Right forelimb (tissue), 1 donor: ENCODE measurements around the gene SPOCK1.
"Not testable (repeated sequence)": the region's sequence is repeated elsewhere in the genome, so short reads cannot be mapped to it uniquely, and the experiment has no call there.

Source experiments
- DNase-seq: peaks from one replicate; pipeline ENCODE4 v3.0.0-alpha.2; 2018

The SPOCK1 gene

DNA sequence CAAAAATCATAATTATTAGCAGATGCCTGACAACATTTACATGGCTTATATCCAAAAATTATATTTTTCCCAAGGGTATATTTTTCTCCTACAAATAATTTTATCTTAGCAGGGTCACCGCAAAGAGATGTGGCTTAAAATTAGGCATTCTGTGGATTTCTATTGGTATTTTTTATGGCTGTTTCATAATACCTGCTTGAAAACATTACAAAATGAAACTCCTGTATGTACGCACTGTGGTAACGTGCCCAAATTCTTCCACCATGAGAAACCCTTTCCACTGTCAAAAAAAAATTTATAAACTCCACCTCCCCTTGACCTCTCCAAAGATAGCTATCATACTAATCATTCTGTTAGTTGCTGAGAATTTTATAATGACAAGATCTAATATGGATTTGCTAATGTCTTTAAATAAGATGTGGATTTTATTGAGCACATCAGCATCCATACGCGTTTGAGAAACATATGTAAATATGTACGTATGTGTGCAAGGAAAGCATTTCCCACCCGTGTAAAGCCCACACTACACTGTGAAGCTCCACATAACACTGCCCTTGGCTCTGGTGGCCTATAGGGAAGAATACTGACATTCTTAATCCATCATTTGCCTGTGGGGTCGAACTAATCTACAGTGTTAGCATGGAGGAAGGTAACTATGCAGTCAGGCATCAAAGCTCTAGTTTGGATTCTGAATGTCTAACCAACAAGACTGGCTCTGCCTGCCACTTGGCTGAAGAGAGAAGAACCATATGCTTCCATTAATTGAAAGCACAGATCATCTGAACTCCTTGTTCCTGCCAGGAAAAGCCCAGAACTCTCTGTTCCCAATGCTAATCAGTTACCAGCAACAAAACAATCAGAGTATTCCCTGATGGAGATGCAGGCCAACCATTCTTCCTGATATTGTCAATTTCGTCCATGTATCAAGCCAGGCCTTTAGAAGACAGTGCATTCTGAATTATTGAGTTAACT is 244.7 kb downstream of the SPOCK1 start:
- no peak for DNase-seq

DNA sequence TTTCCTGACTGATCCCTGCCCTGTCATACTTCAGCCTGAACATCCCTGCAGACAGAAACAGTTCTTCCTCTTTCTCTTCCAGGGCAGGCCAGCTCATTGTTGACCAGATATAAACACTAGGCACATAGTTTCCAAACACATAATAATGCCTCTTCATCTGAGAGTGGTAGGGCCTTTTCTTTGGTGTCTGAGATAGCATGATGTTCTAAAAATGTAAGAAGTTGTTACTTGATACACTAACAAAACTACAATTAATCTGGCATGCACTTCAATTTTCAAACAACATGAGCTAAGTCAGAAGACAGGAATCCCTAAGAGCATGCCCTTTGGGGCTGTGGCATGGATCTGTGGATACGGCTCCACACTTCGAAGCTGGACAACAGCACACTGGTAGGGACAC is 246.6 kb downstream of the SPOCK1 start:
- DNase-seq: no peak

DNA sequence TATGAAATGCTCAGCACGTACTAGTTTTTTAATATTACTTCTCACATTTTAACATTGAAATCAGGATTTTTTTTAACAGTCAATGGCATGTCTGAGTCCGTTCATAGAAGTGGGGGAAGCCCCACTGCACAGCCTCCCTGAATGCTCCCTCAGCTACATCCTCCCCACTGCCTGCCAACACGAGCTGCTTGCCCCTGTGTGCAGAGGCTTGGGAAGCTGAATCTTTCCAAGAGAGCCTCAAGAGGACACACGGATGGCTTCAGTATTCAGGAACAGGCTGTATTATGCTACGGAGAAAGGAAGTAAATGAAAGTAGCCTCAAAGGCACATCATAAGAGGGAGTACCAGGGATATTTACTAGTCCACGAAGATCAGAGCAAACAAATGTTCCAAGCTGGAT is 248.7 kb downstream of the SPOCK1 start:
- DNase-seq: no peak

DNA sequence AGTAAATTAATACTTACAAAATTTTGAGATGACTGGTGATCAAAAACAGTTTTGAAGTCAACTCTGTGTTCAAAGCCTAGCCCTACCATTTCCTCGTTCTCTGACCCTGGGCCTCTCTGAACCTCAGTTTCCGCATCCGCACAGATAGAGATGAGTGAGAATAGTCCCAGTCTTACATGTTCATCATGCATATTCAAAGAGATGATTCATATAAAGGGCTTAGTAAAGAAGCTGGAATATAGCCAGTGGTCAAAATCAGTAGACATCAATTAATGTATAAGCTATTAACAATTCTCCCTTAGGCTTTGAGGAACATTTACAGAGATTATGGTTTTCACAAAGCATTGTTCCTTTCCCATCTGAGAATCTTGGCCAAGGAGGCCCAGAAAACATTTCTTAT is 250.6 kb downstream of the SPOCK1 start:
- no peak for DNase-seq

DNA sequence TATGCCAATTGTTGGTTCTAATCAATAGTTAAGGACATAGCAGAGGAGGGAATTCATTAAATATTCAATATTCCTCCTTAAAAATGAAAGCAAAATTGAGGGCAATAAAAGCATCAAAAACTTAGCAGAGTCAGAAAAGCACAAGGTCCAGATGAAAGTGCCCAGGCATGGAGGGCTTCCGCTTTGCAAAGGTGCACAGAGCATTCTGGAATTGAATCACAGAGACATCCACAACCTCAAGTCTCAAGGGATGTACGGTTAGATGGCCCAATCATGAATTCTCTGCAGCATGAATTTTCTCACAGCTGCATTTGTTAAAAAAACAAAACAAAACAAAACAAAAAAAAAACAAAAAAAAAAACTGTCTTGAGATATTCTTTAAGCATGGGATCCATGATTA is 253.7 kb downstream of the SPOCK1 start:
- DNase-seq: no peak

DNA sequence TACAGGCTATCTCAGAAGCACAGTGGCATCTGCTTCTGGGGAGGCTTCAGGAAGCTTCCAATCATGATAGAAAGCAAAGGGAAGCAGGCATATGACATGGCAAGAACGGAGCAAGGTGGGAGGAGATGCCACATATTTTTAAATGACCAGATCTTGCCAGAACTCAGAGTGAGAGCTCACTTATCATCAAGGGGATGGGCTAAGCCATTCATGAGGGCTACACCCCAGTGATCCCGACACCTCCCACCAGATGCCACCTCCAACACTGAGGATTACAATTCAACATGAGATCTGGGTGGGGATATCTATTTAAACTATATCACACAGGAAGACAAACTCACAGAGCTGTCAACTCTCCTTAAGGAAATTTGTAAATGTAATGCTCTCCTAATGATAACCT is 258.8 kb downstream of the SPOCK1 start:
- no peak for DNase-seq

DNA sequence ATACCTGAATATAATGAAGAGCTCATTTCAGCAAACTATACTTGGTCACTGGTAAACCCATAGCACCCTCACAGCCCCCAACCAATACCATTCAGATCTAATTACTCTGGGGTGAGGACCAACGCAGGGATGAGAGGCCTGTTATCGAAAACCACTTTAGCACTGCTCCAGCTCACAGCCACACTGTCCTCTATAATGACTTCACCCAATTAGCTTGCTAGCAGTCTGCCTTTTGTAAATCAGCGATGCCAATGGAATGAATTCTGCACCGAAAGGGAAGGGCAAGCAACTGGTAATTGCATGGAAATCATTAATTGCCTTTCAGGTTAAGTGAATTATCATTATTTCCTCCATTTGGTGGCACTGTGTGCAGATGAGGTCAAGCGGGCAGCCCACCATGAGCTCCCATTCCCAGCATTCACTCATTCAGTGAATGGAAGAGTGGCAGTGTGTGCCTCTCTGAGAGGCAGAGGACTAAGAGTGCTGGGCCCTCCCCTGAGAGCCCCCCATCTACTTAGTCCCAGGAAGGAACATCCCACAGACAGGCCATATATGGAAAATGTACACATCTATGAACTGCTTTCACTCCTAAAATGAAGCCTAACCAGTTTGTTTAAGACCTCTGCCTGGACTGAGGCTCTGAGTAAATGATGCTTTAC is 262.1 kb downstream of the SPOCK1 start:
- no peak for DNase-seq

DNA sequence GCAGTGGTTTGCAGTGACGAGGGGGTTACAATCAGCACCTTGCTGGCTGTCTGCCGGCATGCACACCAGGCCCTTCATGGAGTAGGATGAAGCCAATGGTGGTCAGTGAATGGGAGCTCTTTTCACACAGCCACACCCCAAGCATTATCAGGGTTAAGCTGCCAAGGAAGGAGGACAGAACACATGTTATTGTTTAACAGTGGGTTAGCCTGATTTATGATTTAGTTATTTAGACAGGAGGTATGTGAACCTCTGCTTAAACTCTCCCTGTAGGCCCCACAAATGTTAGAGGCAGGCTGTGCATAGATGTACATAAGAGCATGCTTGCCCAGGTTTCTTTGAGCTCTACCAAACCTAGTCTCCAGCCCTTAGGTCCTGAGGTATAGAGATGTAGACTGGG is 262.9 kb downstream of the SPOCK1 start:
- DNase-seq: no peak

DNA sequence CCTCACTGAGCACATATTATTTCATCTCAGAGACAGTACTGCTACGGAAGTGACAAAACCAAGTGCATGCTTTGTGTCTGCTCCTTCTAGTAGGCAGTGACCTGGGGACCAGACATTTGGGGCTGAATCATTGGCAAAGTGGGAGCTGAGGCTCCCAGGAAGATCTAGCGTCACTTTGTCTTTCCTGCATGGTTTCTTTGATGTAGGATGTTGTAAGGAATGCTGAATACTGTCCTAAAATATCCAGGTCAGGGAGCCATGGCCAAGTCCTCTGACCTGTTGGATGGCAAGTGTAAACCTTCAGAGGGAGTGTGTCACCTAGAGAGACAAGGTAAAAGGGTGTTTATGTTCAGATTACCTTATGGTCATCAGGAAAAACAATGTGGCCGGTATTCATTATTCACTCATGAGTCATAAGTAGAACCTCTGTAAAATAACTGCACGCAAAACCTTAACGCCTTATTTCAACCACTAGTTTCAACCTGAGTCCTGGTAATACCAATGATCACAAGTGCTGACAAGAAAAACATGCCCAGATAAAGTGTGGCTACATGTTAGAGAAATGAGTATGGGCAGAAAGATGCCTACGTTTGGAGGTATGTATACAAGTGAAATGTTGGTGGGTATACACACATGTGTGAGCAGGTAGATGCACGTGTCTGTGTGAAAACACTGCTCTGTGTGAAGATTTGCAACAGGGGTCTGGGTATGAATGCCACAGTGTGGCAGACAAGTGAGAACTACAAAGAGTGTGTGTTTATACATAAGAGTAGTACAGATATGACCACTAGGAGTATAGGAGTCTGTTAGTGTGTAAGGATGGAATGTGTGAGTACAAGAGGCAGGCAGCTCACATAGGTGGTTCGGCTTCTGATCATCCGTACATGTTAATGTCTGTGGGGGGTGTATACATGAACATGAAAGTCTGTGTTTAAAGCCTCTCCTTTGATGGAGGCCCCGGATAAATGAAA is 263.9 kb downstream of the SPOCK1 start:
- no peak for DNase-seq

DNA sequence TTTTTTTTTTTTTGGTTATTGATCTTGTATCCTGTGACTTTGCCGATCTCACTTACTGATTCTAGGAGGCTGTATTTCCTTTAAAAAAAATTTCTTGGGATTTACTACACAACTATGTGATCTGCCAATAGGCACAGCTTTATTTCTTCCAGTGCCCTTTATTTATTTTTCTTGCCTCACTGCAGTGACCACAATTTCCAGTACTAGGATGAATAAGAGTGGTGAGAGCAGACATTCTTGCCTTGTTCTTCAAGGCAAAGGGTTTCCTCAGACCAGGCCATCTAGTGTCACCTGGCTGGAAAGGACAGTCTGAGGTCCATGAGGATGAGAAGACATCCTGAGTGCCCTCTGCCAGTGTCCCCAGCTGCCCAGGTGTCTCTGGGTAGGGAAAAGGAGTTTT is 265.4 kb downstream of the SPOCK1 start:
- no peak for DNase-seq

DNA sequence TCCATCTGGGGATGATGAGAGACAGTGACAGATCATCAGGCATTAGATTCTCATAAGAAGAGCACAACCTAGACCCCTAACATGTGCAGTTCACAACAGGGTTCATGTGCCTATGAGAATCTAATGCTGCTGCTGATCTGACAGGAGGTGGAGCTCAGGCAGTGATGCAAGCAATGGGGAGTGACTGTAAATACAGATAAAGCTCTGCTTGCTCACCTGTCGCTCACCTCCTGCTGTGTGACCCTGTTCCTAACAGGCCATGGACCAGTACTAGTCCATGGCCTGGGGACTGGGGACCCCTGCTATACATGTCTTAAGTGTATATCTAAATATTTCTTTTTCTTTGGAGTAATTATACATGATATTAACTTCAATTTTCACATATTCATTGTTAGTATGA is 265.8 kb downstream of the SPOCK1 start:
- not testable (repeated sequence) for DNase-seq

DNA sequence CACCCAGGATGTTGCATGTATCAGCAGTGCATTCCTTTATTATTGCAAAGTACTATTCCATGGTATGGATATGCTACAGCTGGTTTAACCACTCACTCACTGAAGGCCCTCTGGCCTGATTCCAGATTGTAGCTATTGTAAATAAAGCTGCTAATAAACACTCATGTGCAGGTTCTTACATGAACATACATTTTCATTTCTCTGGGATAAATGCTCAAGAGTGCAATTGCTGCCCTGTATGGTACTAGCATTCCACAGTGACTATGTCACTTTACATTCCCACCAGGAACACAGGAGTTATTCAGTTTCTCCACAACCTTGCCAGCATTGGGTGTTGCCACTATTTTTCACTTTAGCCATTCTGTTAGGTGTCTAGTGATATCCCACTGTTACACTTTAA is 267.6 kb downstream of the SPOCK1 start:
- DNase-seq: no peak

DNA sequence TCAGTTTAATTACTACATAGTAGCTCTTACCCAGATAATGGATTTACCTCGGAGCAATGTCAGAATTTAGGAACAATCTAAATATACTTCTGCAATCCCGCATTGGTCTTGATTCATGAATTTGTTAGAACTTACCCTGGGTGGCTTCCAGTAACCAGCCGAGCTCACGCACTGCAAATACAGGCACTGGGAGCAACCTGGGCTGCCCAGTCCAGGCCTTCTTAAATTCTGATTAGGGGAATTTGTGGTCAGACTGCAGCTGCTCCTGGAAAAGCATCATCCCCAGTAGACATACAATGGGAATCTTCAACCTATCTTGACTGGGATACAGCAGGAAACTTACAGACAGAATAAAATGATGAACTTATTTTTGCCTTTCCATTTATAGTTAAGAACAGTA is 270.3 kb downstream of the SPOCK1 start:
- DNase-seq: no peak

DNA sequence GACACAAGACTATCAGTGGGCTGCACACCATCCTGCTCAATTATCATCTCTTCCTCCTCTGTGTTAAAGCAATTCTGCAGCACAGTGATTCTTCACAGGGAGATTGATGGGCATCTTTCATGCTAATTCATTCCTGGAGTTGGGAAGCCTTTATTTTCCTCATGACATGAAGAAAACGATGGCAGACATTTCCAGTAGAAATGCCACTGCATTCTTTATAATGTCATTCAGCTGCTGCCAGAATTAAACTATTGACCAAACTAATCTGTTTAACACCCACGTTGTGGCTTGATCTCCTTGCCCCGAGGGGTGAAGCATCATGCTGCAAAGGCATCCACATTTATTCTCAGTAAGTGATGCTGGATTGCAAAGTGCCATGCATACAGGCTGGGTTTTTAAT is 273.0 kb downstream of the SPOCK1 start:
- DNase-seq: no peak

DNA sequence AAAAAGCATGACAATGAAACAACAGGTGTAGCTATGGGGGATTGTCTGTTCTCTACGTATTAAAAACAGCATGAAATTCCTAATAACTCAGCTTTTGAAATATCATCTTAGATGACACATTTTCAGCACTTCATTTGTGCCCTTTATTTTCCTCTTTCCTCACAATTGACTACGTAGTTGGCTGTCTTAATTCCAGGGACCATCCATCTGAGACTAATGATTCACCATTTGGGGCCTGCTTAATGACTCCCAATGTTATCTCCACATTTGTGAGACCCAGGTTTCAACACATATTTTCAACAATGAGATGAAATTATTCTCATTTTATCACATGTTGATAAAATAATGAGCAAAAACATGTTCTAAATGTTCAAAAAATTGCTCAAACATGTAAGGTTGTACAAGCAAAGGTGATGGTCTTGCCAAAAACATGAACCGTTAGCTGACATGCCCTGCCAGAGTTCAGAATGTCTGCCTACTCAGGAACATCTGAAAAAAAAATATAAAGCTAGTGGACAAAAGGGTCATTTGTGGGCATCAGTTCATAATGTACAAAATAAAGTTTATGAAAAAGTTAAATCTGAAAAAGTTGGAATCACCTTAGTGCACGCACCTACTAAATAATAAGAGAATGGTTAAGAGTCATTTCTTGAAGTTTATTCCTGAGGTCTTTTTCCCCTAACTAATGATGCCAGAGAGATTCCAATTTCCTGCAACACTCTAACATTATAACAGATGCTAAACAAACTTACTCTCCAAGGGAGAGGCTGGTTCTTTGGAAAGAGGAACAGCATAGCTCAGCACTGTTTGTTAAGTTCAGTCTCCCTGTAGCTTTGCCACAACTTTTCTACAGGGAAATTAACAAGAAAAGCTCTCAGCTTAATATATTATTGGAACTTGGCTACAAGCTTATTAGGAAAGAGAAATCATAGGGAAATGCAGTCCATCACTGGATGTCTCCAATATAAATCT is 275.5 kb downstream of the SPOCK1 start:
- no peak for DNase-seq

DNA sequence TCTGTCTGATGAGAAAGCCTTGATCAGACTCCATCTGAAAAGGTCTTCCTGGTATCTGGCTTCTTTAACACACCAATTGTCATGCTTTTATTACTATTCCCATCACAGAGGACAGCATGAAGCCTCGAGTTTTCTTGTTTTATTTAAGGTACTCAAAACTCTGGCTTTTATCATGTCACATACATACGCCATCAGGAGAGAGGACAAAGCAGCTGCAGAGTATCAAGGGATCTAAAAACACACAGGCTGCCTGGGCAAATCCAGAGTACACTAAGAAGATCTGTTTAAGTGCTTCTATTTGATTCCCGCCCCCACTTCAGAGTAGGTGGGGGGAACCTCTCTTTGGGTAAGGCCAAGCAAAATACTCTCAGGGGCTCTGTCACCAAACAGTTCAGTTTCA is 277.2 kb downstream of the SPOCK1 start:
- no peak for DNase-seq

DNA sequence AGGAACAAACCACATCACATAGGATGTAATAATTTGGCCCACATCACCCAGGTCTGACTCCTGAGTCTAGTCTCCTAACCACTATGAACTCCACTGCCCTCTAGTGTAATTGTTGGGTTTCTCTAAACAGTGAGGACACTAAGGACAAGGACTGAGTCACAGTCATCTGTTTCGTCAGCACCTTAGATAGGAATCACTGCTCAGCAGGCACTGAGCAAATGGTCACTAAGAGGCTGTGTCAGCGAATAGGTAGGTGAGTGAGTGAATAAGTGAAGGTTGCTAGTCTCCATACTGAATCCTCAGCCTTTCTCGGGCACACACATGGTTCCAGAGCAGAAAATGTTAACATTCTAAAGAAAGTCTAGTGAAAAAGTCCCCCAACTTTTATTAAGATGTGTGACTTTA is 278.6 kb downstream of the SPOCK1 start:
- no peak for DNase-seq

DNA sequence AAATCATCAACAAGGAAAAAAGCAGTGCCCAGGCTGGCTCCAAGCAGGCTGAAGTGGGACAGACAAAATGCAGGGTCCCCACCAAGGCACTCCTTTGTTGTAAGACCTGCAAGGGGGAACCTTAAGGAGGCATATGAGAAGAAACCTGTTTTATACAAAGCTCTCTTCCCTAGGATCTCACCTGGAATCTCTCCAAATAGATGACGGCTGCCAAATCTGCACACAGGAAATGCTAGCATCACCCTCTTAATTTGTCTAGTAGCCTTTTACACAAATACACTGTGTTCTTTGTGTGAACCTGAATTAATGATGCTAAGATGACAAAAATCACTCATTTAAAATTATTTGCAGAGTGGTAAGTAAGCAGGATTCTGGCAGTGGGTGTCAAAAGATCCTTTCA is 280.2 kb downstream of the SPOCK1 start:
- DNase-seq: no peak

DNA sequence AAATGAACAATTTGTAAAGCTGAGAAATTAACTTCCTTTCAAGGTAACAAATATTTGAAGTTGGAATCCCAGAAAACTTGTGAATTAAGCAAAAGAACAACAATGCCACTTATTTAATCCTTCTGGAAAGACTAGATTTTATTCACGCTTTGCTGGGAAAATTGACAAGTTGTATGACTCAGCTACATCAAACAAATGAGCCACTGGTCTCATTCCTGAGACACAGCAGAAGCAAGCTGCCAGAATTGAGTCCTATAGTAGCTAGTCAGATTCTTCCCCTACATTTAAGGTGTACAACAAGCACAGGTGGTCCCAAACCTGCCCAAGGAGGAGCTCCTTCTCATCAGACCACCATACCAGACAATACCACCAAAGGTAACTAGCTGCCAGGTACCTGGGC is 280.7 kb downstream of the SPOCK1 start:
- DNase-seq: no peak

DNA sequence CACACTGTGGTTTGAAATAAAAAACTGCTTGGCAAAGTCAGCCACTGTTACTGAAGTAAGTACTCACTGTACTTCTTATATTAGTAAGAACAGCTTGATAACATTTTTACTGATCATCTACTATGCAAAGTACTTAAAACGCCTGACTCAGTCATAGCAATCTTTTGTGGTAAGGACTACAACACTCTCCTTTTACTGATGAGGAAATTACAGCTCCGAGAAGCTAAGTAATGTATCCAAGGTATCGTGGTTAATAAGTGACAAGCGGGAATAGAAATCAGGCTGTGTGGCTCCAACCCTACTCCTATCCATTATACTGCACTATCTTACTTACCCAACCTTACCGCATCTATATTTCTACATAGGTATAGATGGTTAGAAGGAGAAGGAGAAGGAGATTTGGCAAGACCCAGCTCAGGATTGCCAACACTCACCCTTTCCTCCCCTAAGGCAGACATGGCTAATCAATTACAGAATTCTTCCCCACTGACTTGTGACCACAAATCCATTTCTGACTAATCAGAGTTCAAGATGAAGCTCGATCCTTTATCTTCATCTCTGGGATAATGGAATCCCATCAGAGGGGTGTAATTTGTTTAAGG is 281.4 kb downstream of the SPOCK1 start:
- DNase-seq: no peak

DNA sequence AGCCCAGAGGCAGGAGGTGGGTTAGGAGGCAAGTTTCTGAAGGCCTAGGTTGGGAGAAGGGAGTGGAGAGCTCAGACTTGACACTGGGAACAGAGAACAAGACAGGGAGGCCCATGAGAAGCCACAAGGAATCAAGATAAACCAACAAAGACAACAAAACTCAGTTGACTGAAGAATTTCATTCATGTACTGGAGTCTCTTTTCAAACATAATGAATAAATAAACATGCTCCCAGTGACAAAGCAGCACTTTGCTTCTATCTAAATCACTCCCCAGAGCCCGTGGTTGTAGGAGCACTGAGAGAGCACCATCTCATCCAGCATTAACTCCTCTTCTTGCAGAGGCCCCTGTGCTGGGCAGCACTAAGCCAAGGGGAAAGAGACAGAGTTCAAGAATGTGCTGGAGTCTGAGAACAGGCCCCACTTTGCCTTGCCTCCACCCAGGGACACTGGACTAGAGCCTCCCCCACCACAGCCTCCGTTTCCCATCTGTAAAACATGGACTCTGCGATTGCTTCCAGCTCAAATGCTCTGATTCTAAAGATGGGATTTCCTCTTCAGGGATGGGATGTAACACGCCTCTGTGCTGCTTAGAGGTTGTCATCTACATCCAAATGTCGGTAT is 282.0 kb downstream of the SPOCK1 start:
- DNase-seq: no peak
